GM21529 (cell line): Measurements from ENCODE around the gene CTNNBIP1.

Experiments used
- ATAC-seq: cut with Tn5 transposase; IDR thresholded peaks from one replicate; pipeline ENCODE4 v1.9.1; 2021; ENCODE audit not compliant: unreplicated experiment

CTNNBIP1 gene

DNA sequence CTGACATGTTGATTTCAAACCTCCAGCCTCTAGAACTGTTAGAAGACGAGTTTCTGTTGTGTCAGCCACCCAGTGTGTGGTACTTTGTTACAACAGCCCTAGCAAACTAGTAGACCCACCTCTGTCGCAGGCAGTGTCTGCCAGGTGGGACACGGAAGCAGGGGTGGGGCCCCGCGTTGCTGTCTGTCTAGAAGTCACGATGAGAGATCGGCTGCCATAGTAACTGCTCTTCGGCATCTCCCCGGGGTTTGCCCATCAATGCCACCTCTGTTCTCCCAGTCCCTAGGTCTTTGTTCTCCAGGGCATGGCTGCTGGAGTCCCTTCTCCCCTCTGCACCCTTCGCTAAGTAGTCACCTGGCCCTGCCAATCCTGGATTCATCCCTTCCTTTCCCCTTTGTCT, 71.1 kb downstream of the CTNNBIP1 start:
- no peak for ATAC-seq

DNA sequence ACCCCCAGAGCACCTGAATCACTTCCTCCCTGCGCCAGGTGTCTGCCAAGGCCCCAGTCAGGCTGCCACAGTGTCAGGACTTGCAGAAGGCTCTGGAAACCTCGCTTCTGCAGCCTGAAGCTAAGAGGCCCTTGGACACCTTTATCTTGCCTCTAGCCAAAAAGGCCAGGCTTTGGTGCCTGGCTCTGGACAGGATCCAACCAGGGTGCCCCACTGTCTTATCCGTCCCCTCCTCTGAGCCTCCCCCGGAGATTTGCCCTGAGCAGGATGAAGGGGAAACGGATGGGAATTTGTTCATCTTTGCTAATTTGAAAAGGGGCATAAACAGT, 73.5 kb downstream of the CTNNBIP1 start:
- no peak for ATAC-seq

DNA sequence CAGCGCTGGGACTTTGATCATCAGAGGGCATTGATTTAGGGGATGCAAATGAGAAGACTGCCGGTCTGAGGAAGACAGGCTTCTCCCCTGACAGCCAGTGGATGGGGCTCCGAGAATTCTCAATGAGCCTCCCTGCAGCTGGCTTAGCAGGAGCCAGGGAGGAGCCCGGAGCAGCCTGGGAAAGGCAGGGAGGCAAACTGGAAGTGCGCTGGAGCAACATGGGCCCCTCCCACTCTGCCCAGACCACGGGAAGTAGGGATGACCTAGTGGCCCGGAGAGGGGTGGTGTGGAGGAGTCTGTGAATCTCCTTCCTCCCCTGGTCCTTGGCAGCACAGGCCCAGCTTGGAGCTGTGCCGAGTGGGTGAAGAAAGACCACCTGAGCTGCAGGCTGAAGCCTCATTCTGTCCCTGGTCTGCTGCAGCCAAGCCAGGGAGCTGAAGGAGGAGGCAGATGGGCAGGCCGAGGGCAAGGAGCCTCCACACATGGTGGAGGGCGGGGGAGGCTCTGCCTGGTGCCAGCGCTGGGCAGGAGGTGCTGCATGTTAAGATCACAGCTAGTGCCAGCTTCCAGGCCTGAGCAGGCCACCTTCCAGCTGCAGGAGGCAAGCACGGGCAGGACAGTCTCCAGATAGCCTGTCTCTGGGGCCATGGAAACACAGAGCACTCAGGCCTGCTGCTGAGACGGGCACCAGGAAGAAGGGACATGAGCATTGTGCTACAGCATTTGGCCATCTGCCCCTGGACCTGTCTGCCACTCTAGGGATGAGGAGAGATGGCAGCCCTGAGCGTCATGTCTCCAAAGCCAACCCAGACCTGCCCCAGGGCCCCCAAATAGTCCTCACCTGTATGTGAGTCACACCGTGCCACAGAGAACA, 74.1 kb downstream of the CTNNBIP1 start:
- no peak for ATAC-seq

DNA sequence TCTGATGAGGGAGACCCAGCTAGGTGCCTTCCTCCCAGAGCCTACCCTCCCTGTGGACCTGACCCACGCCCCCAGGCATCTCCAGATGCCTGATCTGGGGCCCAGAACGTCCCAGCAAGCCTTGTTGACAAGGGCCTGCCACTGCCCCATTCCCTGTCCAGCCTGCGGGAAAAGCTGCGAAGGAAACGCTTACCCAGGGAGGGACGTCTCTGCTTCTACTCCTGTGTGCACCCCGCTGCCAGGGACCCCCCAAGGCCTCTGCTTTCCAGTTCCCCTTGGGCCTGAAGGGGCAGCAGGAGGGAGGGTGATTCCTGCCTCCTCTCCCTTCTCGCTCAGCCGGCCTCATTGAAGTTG, 74.7 kb downstream of the CTNNBIP1 start:
- no peak for ATAC-seq

DNA sequence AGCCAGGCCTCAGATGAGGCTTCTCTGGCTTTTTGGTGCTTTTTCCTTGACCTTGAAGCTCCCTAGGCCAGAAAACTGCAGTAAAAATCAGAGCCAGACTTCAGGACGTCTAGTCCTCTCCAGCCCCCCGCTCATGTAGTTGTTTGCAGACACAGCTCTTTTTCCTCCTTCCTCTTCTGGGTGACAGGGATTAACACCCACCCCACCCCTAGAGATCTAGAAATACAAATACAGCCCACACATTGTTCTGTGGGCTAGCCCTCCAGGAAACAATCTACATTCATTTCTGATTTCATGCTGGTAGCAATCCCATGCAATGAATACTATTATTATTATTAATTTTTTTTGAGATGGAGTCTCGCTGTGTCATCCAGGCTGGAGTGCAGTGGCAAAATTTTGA, 76.4 kb downstream of the CTNNBIP1 start:
- no peak for ATAC-seq

DNA sequence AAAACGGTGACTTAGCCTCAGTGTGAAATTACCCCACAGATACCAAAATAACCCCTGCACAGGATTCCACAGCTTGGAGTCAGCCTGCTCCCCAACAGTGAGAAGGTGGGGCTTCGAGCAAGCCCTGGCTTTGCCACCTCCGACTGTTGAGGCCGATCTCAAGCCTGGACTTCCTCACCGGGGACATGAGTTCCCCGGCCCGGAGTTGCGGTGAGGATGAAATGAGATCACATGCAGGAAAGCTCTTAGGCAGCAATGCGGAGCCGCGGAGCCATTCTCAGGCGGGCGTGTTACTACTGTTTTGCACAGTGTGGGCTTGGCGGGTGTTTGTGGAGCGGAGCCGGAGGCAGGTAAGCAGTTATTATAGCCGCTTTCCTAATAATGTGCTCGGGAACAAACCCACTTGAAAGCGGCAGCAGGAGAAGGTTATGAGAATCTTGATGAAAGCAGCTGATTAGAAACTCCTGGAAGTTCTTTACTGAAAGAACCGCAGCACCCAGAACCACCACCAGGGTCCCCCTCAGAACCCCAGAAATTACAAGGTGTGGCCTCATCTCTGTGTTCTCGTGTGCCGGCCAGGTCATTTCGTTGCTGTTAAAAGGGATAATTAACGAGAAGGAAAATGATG, 82.4 kb downstream of the CTNNBIP1 start:
- no peak for ATAC-seq

DNA sequence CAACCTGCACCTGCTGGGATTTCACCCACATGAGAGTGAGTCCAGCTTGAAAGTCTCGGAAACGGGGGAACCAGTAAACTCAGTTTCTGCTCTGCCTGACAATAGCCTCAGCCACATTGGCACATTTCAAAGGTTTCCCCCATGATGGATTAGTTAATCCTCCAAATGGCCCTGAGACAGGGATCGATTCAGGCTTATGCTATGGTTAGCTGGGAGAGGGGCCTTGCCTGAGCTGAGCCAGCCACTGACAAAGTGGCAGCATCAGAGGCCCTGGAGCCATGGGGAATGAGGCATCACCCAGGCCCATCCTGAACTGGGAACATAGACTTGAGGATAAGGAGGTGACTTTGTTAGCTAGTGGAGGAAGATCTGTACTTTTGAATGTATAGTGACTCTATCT, 83.5 kb downstream of the CTNNBIP1 start:
- no peak for ATAC-seq

DNA sequence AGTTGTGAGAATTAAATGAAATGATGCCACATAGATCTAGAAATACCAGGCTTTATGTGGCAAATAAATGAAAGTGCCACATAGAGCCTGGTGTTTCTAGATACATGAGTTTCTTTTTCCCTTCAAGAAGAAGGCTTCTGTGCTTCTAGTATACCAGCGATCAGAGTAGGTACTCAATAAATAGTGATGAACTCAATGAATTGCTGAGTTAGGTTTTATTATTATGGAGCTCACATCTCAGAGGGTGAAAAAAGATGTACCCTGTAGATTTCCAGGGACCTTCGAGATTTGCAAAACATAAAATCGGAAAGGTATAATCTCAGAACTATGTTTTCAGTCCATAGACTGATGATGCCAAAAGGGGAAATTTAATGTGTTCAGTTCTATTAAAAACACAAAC, 84.0 kb downstream of the CTNNBIP1 start:
- ATAC-seq: no peak

DNA sequence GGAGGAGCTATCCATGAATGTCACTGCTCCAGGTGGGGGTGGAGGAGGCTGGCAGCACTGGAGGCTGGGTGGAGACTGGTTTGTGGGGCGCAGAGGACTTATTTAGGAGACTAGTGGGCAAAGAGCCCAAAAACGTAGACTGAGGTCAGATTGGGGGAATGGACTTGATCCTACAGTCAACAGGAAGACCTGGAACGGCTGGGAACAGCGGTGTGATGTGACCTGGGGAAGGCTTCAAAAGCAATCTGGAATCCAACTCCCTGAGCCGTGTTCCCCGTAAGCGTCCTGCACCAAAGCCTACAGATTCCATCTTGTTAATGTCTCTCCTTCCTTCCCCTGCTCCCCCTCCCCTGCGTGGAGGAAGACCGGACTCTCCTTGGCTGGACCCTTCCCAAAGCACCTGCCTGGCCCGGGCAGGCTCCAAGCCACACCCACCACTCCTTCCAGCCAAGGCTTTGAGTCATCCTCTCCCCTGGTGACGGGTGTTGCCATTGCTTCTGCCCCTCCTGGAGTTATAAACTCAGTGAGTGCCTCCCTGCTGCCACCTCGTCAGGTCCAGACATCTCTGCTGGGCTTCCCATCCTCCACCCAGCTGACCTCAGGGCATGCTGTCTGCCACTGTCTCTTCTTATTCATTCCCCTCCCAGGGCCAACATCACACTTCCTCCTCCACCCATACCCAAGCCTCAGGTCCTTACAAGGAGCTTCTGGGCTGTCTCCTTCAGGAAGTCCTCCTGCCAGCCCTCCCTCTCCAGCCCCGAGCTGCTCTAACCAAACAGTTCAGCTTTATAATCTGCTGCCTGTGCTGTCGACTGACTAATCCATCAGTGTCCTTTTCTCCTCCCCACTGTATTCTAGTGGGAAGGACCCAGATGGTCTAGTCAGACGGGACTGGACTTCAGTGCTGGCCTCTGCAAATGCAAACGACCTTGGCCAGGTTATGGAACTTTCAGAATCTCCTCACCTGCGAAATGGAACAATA, 84.7 kb downstream of the CTNNBIP1 start:
- ATAC-seq: no peak

DNA sequence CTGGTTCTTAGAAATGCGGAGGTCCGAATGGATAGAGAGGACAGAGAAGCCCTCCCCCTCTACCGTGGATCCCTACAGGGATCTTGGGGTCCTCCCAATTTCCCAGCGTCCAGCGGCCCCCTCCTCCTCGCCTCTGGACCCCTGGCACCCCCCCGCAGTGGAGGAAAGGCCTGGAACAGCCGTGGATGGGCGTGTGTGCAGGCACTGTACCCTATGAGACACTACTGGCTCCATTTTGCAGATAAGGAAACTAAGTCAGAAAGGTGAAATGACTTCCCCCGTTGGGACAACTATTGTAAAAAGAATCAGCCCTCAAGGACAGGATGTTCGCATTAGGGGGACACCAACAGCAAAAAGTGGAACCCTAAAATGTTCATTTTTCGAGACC, 85.4 kb downstream of the CTNNBIP1 start:
- ATAC-seq: no peak

DNA sequence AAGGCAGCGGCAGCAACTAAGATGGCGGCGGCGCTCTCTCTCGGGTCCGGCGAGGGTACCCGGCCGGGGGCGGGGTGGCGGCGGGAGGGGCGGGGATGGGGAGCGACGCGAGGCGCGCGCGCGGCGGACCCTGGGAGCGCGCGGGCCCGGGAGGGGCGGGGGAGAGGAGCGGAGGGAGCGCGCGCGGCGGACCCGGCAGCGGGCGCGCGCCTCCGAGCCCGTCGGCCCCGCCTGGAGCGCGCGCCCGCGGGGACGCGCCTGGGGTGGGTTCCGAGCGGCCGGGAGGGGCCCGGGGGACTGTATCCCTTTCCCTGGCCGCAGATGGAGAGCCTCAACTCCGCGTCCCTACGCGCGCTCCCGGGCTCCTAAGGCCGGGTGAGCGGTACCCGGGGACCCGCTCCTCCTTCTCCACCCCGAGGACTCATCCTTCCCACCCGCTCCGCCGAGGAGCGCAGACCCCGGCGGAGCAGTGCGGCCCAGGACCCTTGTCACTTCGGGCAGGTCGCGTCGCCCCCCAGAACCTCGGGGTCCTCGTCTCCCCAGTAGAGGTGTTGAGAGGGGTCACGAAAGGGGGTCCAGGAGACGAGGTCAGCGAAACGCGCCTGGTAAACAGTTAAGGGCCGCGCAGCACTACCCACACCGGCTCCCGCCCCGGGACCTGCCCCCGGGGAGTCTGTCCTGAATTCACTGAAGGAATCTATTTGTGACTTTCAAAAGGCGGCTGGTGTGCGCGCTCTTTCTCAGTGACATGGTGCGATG, 85.9 kb downstream of the CTNNBIP1 start, which contains the start of gene CLSTN1:
Gene CLSTN1, minus strand, starts transcription at position 23 of the 759 bp plus-strand sequence. CDS start 232 bp downstream, outside the sequence.
- ATAC-seq: peak; percentile 59

DNA sequence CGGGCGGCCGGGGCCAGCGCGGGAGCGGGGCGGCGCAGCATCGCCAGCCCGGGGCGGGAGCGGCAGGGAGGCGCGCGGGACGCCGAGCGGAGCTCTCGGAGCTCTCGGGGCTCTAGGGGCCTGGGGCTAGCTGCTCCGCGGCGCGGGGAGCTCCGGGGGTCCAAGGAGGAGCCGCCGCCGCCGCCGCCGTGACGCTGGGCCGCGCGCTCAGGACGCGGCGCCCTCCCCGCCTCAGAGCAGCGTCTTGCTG, 86.5 kb downstream of the CTNNBIP1 start:
- ATAC-seq: peak; percentile 10

DNA sequence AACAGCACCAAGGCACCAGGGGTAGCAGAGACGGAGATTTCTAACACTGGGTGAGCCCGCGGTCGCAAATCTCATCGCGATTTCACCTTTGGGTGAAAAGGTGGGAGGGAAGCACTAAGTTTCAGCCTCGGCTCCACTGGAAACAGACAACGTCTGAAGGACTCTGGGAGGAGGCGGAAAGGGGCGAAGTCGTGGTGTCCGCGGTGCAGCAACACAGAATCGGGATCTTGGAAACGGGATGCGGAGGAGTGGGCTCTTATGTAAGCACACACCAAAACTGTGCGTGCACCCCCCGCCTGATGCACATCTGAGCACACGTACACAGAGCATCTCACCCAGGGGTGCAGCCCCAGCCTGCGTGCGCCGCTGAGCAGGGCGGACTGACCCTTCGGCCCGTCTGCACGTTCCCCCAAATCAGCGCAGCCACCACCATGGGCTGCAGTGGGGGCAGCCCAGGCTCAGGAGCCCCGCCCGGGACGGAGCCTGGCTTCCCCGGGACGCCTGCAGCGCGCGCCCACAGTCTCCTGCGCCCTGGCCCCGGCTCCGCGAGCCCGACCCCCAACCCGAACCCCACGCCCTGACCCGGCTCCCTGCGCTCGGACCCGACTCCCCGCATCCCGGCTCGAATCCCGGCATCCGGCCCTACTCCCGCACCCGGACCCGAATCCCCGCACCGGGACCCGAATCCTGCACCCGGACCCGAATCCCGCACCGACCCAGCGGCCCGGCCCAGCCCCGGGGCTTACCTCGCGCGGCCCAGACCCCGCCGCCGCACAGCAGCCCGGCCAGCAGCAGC, 87.0 kb downstream of the CTNNBIP1 start:
- peak; percentile 25 for ATAC-seq

DNA sequence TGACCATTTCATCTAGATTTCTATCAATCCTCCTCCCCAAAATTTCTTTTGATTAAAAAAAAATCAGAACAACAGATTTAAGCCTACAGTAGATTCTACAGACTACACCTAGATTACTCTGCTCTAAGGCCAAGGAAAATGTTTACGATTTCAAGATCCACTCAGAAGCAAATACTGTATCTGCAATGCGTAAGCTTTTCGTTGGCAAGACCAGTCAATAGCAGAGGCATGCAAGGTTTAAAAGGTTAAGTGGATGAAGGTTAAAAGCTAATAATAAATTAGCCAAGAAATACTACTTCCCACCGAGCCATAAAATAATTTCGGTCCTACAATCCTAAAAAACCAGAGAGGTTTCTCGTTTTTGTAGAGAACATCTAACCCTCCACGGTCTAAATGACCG, 87.6 kb downstream of the CTNNBIP1 start:
- no peak for ATAC-seq

DNA sequence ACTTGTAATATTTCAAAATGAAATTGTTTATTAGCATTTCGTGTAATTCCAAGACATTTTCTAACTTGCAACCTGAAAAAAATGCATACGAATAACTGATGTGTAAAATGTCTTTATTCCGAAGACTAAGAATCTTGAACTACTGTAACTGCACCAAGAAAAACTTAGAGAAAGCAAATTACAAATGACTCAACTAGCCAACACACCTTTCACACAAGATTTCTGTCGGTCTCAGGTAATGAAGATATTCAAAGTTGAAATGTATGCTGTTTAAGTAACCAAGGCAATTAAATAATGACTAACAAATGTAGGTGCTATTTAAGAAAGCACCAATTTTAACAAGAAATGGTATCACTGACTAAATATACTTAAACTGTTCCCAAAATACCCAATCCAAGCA, 88.4 kb downstream of the CTNNBIP1 start:
- no peak for ATAC-seq

DNA sequence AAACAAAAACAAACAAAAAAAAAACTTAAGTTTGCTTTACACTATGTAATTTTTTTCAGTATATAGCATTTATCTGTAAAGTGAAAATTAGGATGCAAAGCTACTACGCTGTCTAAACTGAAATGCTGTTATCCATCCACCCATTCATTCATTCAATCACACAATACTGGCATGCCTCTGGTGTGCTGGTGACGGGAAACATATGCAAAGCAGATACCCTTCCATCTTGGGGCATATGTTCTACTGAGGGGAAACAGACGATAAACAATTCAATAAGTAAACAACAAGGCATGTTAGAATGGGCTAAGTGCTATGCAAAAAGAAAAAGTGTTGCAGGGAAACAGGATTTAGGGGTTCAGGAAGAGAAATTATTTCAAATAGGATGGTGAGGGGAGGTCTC, 89.5 kb downstream of the CTNNBIP1 start:
- no peak for ATAC-seq

DNA sequence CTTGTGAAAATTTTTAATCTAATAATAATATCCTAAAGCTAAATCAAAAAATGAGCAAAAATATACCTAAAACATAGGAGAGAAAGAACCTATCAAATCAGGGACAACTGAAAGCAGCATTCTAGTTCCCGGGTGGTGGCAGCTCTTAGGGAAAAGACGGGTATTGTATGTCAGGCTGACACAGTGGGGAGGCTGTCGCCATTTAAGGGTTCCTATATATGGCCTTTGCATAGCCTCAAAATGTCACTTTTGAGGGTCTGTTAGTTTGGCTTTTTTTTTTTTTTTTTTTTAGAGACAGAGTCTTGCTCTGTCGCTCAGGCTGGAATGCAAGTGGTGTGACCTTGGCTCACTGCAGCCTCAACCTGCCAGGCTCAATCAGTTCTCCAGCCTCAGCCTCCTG, 92.3 kb downstream of the CTNNBIP1 start:
- no peak for ATAC-seq

DNA sequence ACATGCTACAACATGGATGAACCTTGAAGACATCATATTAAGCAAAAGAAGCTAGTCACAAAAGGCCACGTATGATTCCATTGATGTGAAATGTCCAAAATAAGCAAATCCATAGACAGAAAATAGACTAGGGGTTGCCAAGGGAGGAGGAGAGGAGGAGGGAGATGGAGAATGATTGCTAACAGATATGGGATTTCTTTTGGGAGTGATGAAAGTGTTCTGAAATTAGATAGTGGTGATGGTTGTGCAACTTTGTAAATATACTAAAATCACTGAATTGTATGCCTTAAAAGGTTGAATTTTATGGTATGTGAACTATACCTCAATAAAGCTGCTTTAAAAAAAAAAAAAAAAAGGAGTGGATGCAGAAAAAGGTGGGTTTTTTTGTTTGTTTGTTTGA, 93.9 kb downstream of the CTNNBIP1 start:
- ATAC-seq: no peak

DNA sequence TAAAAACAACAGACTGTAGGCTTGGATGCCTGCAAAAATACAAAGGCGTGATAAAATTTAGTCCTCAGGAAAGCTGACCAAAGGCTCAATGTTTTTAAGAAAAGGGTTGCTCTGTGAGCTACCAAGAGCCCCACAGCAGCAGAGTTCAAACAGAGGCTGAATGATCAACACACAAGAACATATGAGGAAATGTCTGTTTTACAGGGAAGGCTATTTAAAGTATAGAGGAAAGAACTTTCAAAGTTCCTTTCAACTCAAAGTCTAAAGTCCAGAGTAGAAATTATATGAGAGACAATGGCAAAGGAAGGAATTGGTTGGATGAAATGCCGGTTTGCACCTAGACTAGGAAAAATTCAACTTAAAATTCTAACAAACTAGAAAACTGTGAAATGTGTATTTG, 94.9 kb downstream of the CTNNBIP1 start:
- ATAC-seq: no peak

DNA sequence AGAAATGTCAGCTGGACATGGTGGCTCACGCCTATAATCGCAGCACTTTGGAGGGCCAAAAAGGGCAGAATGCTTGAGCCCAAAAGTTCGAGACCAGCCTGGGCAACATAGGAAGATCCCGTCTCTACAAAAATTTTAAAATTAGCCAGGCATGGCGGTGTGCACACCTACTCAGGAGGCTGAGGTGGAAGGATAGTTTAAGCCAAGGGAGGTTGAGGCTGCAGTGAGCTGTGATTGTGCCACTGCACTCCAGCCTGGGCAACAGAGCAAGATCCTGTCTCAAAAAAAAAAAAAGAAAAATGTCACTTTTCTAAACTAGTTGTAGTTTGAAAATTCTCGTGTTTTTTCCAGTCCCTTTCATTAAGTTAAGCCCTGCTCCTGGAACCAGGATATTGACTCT, 95.5 kb downstream of the CTNNBIP1 start:
- no peak for ATAC-seq
